Hepatocyte (in vitro differentiated cells): ENCODE measurements around the gene SPO11.

Experiments used
- EZH2 ChIP-seq: fragments of 200-600 bp; sonication (generic); IDR thresholded peaks from 2 replicates; pipeline ENCODE4 v1.6.1; 2016; ENCODE audit warnings: antibody characterized with exemption, mild to moderate bottlenecking, borderline replicate concordance
- EZH2phosphoT487 ChIP-seq: fragments of 200-600 bp; sonication (generic); IDR thresholded peaks from one replicate; pipeline ENCODE4 v1.6.1; 2018; ENCODE audit warnings: antibody characterized with exemption, mild to moderate bottlenecking, low read depth, moderate library complexity; ENCODE audit not compliant: unreplicated experiment, severe bottlenecking
- TF ChIP-seq, protein P1 (sequence below): fragments of 200-600 bp; sonication (generic); IDR thresholded peaks from 2 replicates; pipeline ENCODE4 v1.5.1; 2016; ENCODE audit warnings: antibody characterized with exemption, mild to moderate bottlenecking; ENCODE audit not compliant: poor library complexity

DNA sequence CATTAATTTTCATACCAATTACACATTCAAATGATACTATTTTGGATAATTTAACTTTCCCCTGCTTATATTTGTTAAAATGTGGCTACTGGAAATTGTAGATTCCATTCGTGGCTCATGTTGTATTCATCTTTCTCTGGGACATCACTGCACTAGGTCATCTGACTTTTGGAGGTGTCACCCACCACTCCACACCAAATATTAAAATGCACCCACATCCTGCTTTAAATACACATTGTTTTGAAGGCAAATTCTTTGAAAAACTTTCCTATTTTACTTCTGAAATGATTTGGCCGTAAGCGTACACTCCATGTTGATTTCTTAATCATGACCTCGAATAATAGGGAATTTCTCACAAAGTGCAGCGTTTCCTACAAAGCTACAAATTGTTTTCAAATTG, 52.9 kb downstream of the SPO11 start:
- TF ChIP-seq, protein P1, sequence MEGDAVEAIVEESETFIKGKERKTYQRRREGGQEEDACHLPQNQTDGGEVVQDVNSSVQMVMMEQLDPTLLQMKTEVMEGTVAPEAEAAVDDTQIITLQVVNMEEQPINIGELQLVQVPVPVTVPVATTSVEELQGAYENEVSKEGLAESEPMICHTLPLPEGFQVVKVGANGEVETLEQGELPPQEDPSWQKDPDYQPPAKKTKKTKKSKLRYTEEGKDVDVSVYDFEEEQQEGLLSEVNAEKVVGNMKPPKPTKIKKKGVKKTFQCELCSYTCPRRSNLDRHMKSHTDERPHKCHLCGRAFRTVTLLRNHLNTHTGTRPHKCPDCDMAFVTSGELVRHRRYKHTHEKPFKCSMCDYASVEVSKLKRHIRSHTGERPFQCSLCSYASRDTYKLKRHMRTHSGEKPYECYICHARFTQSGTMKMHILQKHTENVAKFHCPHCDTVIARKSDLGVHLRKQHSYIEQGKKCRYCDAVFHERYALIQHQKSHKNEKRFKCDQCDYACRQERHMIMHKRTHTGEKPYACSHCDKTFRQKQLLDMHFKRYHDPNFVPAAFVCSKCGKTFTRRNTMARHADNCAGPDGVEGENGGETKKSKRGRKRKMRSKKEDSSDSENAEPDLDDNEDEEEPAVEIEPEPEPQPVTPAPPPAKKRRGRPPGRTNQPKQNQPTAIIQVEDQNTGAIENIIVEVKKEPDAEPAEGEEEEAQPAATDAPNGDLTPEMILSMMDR, result no peak
- TF ChIP-seq EZH2phosphoT487, result no peak
- no peak for TF ChIP-seq EZH2
